ENCODE results near the gene KDM8. TPM values are rescaled to one million over a fixed set of nuclear protein-coding genes. Genes with fewer than 3 reads are reported as not detected.
"Not testable (repeated sequence)": the region's sequence is repeated elsewhere in the genome, so short reads cannot be mapped to it uniquely, and the experiment has no call there.

The KDM8 gene
- total RNA-seq, 1 donor from 2014 or later = 9.6 TPM

GRCh38 chr16:27258241-27258734, 55.0 kb downstream of the KDM8 start:
- Mint-ChIP-seq H3K36me3 (ENCODE audit: unreplicated experiment) (peaks cover 6% of the 10 kb centered on the region), H3K9me3 (ENCODE audit: unreplicated experiment) (no peaks in the 10 kb centered on the region), H3K27ac (ENCODE audit: unreplicated experiment) (no peak overlapping the region), H3K4me1 (ENCODE audit: low read depth, unreplicated experiment) (peaks cover 2% of the 10 kb centered on the region), H3K4me3 (ENCODE audit: unreplicated experiment) (no peak overlapping the region), H3K27me3 (ENCODE audit: unreplicated experiment) (no peaks in the 10 kb centered on the region)
- TF ChIP-seq CTCF (IDR thresholded peaks at IDR 0.05; ENCODE audit: partially characterized antibody, unreplicated experiment) = no peak
- DNase-seq = no peak

- Mint-ChIP-seq H3K9me3 (ENCODE audit: unreplicated experiment) (no peaks in the 10 kb centered on the region), H3K4me1 (ENCODE audit: low read depth, unreplicated experiment) (peaks cover 2% of the 10 kb centered on the region), H3K36me3 (ENCODE audit: unreplicated experiment) (peaks cover 6% of the 10 kb centered on the region), H3K27ac (ENCODE audit: unreplicated experiment) (no peak overlapping the region), H3K27me3 (ENCODE audit: unreplicated experiment) (no peaks in the 10 kb centered on the region), H3K4me3 (ENCODE audit: unreplicated experiment) (no peak overlapping the region)
- TF ChIP-seq CTCF (IDR thresholded peaks at IDR 0.05; ENCODE audit: partially characterized antibody, unreplicated experiment) = no peak
- DNase-seq = no peak
Measured at GRCh38 chr16:27259710-27260109, 56.4 kb downstream of the KDM8 start.

- not testable (repeated sequence) for H3K9me3 Mint-ChIP-seq (ENCODE audit: unreplicated experiment); H3K4me1 Mint-ChIP-seq (ENCODE audit: low read depth, unreplicated experiment); DNase-seq; H3K27me3 Mint-ChIP-seq (ENCODE audit: unreplicated experiment); H3K4me3 Mint-ChIP-seq (ENCODE audit: unreplicated experiment); H3K27ac Mint-ChIP-seq (ENCODE audit: unreplicated experiment); H3K36me3 Mint-ChIP-seq (ENCODE audit: unreplicated experiment)
Measured at GRCh38 chr16:27262904-27263423, 59.6 kb downstream of the KDM8 start.

GRCh38 chr16:27264151-27264550, 60.8 kb downstream of the KDM8 start:
- Mint-ChIP-seq H3K9me3 (ENCODE audit: unreplicated experiment) (peaks cover 2% of the 10 kb centered on the region), H3K27me3 (ENCODE audit: unreplicated experiment) (peaks cover 2% of the 10 kb centered on the region), H3K4me3 (ENCODE audit: unreplicated experiment) (no peak overlapping the region), H3K4me1 (ENCODE audit: low read depth, unreplicated experiment) (no peaks in the 10 kb centered on the region), H3K36me3 (ENCODE audit: unreplicated experiment) (no peaks in the 10 kb centered on the region), H3K27ac (ENCODE audit: unreplicated experiment) (no peak overlapping the region)
- no peak for TF ChIP-seq CTCF (IDR thresholded peaks at IDR 0.05; ENCODE audit: partially characterized antibody, unreplicated experiment)
- DNase-seq = no peak

- no peak overlapping the region for H3K4me3 Mint-ChIP-seq (ENCODE audit: unreplicated experiment)
- DNase-seq = no peak
- no peaks in the 10 kb centered on the region for H3K36me3 Mint-ChIP-seq (ENCODE audit: unreplicated experiment)
- no peak for TF ChIP-seq CTCF (IDR thresholded peaks at IDR 0.05; ENCODE audit: partially characterized antibody, unreplicated experiment)
- H3K4me1 Mint-ChIP-seq (ENCODE audit: low read depth, unreplicated experiment) = no peaks in the 10 kb centered on the region
- peaks cover 3% of the 10 kb centered on the region for H3K9me3 Mint-ChIP-seq (ENCODE audit: unreplicated experiment)
- peaks cover 2% of the 10 kb centered on the region for H3K27me3 Mint-ChIP-seq (ENCODE audit: unreplicated experiment)
- no peak overlapping the region for H3K27ac Mint-ChIP-seq (ENCODE audit: unreplicated experiment)
Measured at GRCh38 chr16:27265982-27266381, 62.7 kb downstream of the KDM8 start.

Data from glutamatergic neuron (in vitro differentiated cells).